GM12873 (cell line): ENCODE data around the gene MGAT3.

ENCODE experiments used
- CTCF ChIP-seq: IDR thresholded peaks from 2 replicates; pipeline ENCODE4 v1.5.1; 2012; ENCODE audit warnings: low read depth, mild to moderate bottlenecking, moderate library complexity, low read length, control low read depth; ENCODE audit not compliant: insufficient read depth; ENCODE audit errors: missing control alignments

Gene MGAT3

GRCh38 chr22:39471381-39472141, 14.7 kb downstream of the MGAT3 start:
- no peak for TF ChIP-seq CTCF

- no peak for TF ChIP-seq CTCF
Observed at GRCh38 chr22:39472570-39473556, 16.1 kb downstream of the MGAT3 start.

GRCh38 chr22:39473851-39474250, 17.0 kb downstream of the MGAT3 start:
- no peak for TF ChIP-seq CTCF

- no peak for TF ChIP-seq CTCF
Observed at GRCh38 chr22:39474351-39475111, 17.7 kb downstream of the MGAT3 start.

GRCh38 chr22:39475337-39475736, 18.5 kb downstream of the MGAT3 start:
- TF ChIP-seq CTCF = no peak

GRCh38 chr22:39475902-39476301, 19.1 kb downstream of the MGAT3 start:
- no peak for TF ChIP-seq CTCF
